K562 (cell line): ENCODE data around the gene BIRC5. TPM values are rescaled to one million over a fixed set of nuclear protein-coding genes. Genes with fewer than 3 reads are reported as not detected.

Experiments
- CTBP1 ChIP-seq: fragments of 450-650 bp; IDR thresholded peaks from 2 replicates; pipeline ENCODE4 v1.6.1; 2016; ENCODE audit warnings: borderline replicate concordance
- CUX1 ChIP-seq: fragments of 200-800 bp; sonication (Bioruptor generic); IDR thresholded peaks from 2 replicates; pipeline ENCODE4 v1.6.1; 2016; ENCODE audit warnings: missing genetic modification characterization, missing compliant biosample characterization
- HBP1 ChIP-seq: fragments of 450-650 bp; formaldehyde crosslinking; IDR thresholded peaks from 2 replicates; pipeline ENCODE4 v1.4.0; 2022; ENCODE audit warnings: missing genetic modification characterization
- HNRNPUL1 ChIP-seq: fragments of 200-400 bp; formaldehyde crosslinking; IDR thresholded peaks from 2 replicates; pipeline ENCODE4 v1.6.1; 2017; ENCODE audit warnings: low read length
- HSF4 ChIP-seq: fragments of 250-450 bp; sonication (Bioruptor Pico); IDR thresholded peaks from 2 replicates; pipeline ENCODE4 v2.1.2; 2022; ENCODE audit warnings: mild to moderate bottlenecking, moderate library complexity, borderline replicate concordance
- IFI16 ChIP-seq: fragments of 250-450 bp; sonication (Bioruptor Pico); IDR thresholded peaks from 2 replicates; pipeline ENCODE4 v2.1.2; 2022; ENCODE audit warnings: mild to moderate bottlenecking, inconsistent platforms
- MLLT1 ChIP-seq, 2 experiments: fragments of 450-650 bp; IDR thresholded peaks; 2 replicates each; pipeline ENCODE4 v1.6.1; 2016
- NCOR1 ChIP-seq: fragments of 450-650 bp; IDR thresholded peaks from 2 replicates; pipeline ENCODE4 v1.6.1; 2016; ENCODE audit warnings: mild to moderate bottlenecking, moderate library complexity
- NKRF ChIP-seq: fragments of 450-650 bp; IDR thresholded peaks from 2 replicates; pipeline ENCODE4 v1.6.1; 2016; ENCODE audit warnings: borderline replicate concordance
- RBM15 ChIP-seq: fragments of 200-400 bp; formaldehyde crosslinking; IDR thresholded peaks from 2 replicates; pipeline ENCODE4 v1.6.1; 2018; ENCODE audit warnings: mild to moderate bottlenecking, low read length, moderate library complexity; ENCODE audit not compliant: insufficient read depth
- RCOR1 ChIP-seq, 2 experiments: IDR thresholded peaks; 2 replicates each; pipeline ENCODE4 v1.6.1; 2012; ENCODE audit warnings: low read depth in 2 of 2, low read length in 2 of 2, borderline replicate concordance in 1 of 2, improper control_type of control experiment in 1 of 2
- SRF ChIP-seq, 2 experiments: fragments of 250-450, 450-650 bp in 1 of 2; sonication (Bioruptor Pico) in 1 of 2; sonication (generic) in 1 of 2; formaldehyde crosslinking; IDR thresholded peaks; 2 replicates each; pipeline versions ENCODE4 v1.5.0 to v1.5.1; 2020 to 2022; ENCODE audit warnings: mild to moderate bottlenecking in 1 of 2, missing genetic modification reagents in 1 of 2
- SRSF7 ChIP-seq: fragments of 200-400 bp; formaldehyde crosslinking; optimal IDR thresholded peaks from 2 replicates; pipeline ENCODE3; 2017; ENCODE audit warnings: mild to moderate bottlenecking, low read depth, low read length
- ZEB2 ChIP-seq: fragments of 450-650 bp; IDR thresholded peaks from 2 replicates; pipeline ENCODE4 v1.6.1; 2016
- ZFP1 ChIP-seq: fragments of 450-650 bp; formaldehyde crosslinking; IDR thresholded peaks from 2 replicates; pipeline ENCODE4 v1.4.0; 2020; ENCODE audit warnings: mild to moderate bottlenecking, mixed read lengths
- ZNF212 ChIP-seq: fragments of 450-650 bp; formaldehyde crosslinking; IDR thresholded peaks from 2 replicates; pipeline ENCODE4 v1.4.0; 2020; ENCODE audit warnings: mild to moderate bottlenecking
- ZNF274 ChIP-seq: IDR thresholded peaks from 2 replicates; pipeline ENCODE4 v1.6.1; 2011; ENCODE audit warnings: low read depth, mild to moderate bottlenecking, low read length, moderate library complexity, borderline replicate concordance
- ZNF408 ChIP-seq: fragments of 250-450 bp; sonication (Bioruptor Pico); IDR thresholded peaks from 2 replicates; pipeline ENCODE4 v1.4.0; 2020; ENCODE audit warnings: low read depth, mild to moderate bottlenecking, moderate library complexity
- ZNF583 ChIP-seq: fragments of 250-450 bp; sonication (Bioruptor Pico); IDR thresholded peaks from 2 replicates; pipeline ENCODE4 v1.4.0; 2020
- polyA plus RNA-seq, 8 experiments: library from polyadenylated mRNA; depleted of rRNA in 4 of 8; stranded (reverse) in 5 of 8; unstranded in 3 of 8; fragments of >200 nt; fragmentation: Nextera tagmentation in 2 of 8; fragmentation: Illumina TruSeq in 1 of 8; extraction: Ambion mirVana in 2 of 8; extraction: Trizol in 1 of 8; gene quantifications; 2 replicates each; pipeline versions ENCODE4 v1.2.1 to v1.2.3, GENCODE V29; 2011 to 2014; ENCODE audit warnings: inconsistent platforms in 1 of 8, missing spikeins in 1 of 8
- total RNA-seq, 7 experiments: library from RNA; depleted of rRNA in 6 of 7; stranded (reverse); fragments of >200 nt in 6 of 7; fragmentation: Illumina TruSeq in 2 of 7; extraction: Trizol in 2 of 7; gene quantifications; 2 replicates each; pipeline versions ENCODE4 v1.2.1 to v1.2.3, GENCODE V29; 2011 to 2021; ENCODE audit warnings: low replicate concordance in 1 of 7

BIRC5 gene
- total and polyA plus RNA-seq, 9 of the 15 experiments (the other 6 are each of a cell fraction or from before 2014, with no cell fraction given), result 64.4 to 140 (median 101) TPM

GRCh38 chr17:78257810-78258322 lies 43.8 kb downstream of the BIRC5 start (continued):
- 0 out of 4 replicates have a peak, but pooled peaks of 1 of the 2 experiments have one; percentile 5 for TF ChIP-seq RCOR1 (IDR thresholded peaks at IDR 0.05; ENCODE audit: borderline replicate concordance in 1 of 2, low read depth in 2 of 2, low read length in 2 of 2)
- TF ChIP-seq ZFP1 (CRISPR knock-in tag), result 0 out of 2 replicates have a peak, but pooled peaks have one; percentile 32
- TF ChIP-seq HNRNPUL1, result no peak
- no peak for TF ChIP-seq NCOR1
- no peak for TF ChIP-seq ZEB2
- no peak for TF ChIP-seq HSF4 (CRISPR knock-in tag)
- TF ChIP-seq NKRF, result no peak
- TF ChIP-seq ZNF583, result no peak
- 0 out of 2 replicates have a peak, but pooled peaks have one; percentile 23 for TF ChIP-seq IFI16
- TF ChIP-seq CTBP1, result no peak
- TF ChIP-seq ZNF274, result no peak
- no peak for TF ChIP-seq MLLT1 (IDR thresholded peaks at IDR 0.05)
- no peak for TF ChIP-seq SRF (CRISPR knock-in tag; IDR thresholded peaks at IDR 0.05)
- no peak for TF ChIP-seq ZNF408
- no peak for TF ChIP-seq SRSF7
- TF ChIP-seq HBP1, result no peak
- no peak for TF ChIP-seq CUX1
- no peak for TF ChIP-seq RBM15
- TF ChIP-seq ZNF212, result no peak
